HG03354 (cell line): ENCODE results near the gene CASP2.
A peak's percentile ranks its signal among the peaks of the same experiment; 100 is the strongest.
"Not testable (repeated sequence)": the region's sequence is repeated elsewhere in the genome, so short reads cannot be mapped to it uniquely, and the experiment has no call there.

Experiments
- ATAC-seq: cut with Tn5 transposase; IDR thresholded peaks from one replicate; pipeline ENCODE4 v1.9.1; 2021; ENCODE audit warnings: mild to moderate bottlenecking; ENCODE audit not compliant: unreplicated experiment, poor library complexity, severe bottlenecking

Gene CASP2

DNA sequence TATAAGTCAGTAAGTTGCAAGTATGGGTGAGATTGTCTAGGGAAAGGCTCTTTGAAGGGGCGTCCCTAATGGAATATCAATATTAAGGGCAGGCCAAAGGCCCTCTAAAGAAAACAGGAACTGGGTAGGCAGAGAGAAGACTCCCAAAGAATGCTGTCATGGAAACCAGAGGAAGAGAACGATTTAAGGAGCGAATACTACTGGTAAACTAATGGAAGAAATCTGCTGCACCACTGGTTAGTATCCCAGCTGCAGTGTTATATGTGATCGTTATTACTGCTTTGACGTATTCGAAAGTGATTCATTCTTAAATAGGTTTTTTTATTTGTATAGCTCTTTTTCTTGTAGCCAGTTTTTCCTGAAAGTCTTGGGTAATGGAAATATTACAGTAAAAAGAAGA lies 1.3 kb downstream of the CASP2 start:
- no peak for ATAC-seq

DNA sequence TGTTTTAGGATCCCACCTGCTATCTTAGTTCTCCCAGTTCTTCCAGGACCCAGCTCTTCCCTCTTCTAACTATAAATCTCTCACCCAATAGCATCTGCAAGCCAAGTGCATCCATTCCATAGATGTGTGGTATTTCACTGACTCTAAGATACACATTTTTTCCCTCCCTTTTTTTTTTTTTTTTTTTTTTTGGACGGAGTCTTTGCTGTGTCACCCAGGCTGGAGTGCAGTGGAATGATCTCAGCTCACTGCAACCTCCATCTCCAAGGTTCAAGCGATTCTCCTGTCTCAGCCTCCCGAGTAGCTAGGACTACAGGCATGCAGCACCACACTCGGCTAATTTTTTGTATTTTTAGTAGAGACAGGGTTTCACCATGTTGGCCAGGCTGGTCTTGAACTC lies 1.7 kb downstream of the CASP2 start:
- ATAC-seq, result not testable (repeated sequence)

DNA sequence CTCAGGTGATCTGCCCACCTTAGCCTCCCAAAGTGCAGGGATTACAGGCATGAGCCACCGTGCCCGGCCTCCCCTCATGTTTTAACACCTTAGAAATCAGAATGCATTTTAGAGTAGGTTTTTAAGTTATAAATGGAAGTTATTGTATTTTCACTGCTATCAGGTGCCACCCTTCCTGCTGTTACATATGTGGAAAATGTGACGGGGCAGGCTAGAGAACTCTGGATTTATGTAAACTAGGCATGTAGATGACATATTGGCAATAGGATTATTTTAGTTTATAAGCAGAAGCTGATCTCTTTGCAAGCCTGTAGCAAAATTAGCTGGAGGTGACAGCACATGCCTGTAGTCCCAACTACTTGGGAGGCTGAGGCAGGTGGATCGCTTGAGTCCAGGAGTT lies 2.1 kb downstream of the CASP2 start:
- ATAC-seq, result no peak

DNA sequence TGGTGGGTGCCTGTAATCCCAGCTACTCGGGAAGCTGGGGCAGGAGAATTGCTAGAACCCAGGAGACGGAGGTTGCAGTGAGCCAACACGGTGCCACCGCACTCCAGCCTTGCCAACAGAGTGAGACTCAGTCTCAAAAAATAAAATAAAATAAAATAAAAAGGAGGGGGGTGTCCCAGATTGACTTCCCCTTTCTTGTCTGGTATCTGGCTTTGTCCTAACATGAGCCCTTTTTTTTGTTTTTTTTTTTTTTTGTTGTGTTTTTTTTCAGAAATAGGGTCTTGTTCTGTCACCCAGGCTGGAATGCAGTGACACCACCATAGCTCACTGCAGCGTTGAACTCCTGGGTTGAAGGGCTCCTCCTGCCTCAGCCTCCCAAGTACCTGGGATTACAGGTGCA lies 4.7 kb downstream of the CASP2 start:
- no peak for ATAC-seq

DNA sequence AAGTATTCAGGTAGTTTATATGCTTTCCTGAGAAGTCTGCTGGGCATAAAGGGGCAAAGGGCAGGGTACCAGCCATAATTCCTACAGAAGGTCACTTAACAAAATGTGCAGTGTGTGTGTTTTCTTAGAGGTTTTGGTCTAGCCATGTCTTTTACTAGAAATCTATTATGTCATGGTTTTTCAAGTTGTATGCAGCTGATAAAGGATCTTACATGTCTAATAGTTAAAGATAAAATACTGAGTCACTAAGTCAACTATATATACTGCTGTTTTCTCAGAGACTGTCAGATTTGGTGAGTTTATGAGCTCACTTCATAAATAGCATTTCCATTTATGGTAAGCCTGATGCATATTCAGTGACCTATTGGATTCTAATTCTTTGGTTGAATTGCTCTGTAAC lies 7.7 kb downstream of the CASP2 start:
- no peak for ATAC-seq

DNA sequence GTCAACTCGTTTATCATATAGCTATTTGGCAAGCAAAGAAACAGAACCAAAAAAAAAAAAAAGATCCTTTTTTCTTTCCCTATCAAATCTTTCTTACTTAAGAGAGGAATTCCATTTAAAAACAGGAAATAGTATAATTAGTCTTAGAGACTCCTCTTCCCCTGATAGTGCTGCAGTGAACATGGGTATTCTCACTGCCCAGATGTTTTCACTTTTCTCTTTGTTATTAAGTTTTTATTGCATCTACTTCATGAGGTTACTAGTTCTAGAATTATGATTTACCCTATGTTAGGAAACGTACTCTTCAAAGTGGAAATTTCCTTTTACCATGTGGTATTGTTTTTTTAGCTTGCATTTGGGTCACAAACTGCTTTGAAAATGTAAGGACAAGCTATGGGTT lies 8.5 kb downstream of the CASP2 start:
- no peak for ATAC-seq

DNA sequence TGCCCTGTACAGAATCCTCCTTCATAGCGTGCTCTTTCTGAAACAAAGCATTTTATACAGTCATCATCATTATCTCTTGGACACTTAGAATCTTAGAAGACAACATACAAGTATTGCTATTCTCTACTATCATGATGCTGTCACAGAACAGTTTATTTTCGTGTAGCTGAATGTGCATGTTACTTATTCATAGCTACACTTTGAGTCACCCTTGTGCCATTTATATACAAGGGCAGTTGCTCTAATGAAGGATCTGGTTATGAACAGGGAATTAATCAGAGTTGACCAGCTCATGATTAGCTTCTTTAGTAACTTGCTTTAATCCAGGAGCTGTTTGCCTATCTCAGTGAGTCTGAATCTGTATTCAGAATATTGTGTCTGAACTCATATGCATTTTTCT lies 11.2 kb downstream of the CASP2 start:
- no peak for ATAC-seq

DNA sequence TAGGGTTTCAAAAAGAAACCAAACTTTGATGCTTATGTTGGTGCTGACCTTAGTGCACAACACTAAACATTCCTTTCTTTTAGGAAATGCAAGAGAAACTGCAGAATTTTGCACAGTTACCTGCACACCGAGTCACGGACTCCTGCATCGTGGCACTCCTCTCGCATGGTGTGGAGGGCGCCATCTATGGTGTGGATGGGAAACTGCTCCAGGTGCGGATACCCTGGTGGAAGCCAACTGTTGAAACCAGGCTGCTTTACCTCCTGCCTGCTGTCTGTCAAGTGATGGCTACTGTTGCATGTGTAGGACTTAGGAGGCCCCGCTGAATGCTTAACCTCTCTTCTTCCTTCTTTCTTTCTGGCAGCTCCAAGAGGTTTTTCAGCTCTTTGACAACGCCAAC lies 11.7 kb downstream of the CASP2 start:
- peak; percentile 67 for ATAC-seq

DNA sequence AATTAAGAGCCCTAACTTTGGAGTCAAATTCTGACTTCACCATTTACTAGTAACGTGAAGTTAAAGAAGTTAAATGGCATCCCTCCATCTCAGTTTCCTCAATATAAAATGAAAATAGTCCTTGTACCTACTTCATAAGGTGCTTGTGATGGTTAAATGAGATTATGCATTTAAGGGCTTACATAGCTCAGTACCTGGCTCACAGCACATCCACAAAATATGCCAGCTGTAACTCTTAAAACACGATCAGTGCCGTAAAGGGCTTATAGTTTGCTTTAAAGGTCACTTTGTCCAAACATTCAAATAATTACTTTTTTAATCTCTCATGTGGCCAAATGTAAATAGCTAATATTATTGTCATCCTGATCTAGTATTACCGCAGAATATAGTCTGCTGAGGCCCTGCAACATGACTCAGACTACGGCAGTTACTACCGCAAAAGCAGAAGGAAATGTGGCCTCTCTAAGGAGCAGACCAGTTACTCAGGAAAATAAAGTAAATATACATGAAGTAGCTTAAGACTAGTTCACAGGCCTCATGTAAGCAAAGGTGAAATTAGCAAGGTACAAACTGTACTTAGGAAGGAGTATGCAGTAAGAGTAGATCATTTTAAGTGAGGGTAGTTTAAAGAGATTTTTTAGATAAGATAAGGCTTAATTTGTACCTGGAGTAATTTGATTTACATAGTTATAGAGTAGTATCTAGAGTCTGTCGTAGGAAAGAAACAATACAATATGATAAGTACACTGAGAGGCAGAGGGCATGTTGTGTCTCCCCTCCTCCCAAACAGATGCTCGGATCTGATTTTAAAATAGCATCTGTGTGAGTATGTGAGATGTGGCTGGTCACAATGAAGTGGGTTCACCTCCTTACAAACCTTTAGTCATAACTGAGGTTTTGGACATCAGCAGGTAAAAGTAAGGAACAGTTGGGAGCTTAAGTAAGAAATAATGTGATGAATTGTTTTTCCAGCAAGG lies 13.1 kb downstream of the CASP2 start:
- no peak for ATAC-seq

DNA sequence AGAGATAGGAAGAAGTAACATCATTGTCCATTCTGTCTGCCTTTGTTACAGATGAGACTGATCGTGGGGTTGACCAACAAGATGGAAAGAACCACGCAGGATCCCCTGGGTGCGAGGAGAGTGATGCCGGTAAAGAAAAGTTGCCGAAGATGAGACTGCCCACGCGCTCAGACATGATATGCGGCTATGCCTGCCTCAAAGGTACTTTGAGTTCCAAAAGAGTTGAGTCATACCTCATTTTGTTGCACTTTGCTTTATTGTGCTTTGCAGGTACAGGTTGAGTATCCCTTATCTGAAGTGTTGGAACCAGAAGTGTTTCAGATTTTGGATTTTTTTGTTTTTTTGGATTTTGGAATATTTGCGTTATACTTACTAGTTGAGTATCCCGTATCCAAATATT lies 15.6 kb downstream of the CASP2 start:
- no peak for ATAC-seq

DNA sequence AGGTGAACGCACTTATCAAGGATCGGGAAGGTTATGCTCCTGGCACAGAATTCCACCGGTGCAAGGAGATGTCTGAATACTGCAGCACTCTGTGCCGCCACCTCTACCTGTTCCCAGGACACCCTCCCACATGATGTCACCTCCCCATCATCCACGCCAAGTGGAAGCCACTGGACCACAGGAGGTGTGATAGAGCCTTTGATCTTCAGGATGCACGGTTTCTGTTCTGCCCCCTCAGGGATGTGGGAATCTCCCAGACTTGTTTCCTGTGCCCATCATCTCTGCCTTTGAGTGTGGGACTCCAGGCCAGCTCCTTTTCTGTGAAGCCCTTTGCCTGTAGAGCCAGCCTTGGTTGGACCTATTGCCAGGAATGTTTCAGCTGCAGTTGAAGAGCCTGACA lies 16.8 kb downstream of the CASP2 start:
- no peak for ATAC-seq

DNA sequence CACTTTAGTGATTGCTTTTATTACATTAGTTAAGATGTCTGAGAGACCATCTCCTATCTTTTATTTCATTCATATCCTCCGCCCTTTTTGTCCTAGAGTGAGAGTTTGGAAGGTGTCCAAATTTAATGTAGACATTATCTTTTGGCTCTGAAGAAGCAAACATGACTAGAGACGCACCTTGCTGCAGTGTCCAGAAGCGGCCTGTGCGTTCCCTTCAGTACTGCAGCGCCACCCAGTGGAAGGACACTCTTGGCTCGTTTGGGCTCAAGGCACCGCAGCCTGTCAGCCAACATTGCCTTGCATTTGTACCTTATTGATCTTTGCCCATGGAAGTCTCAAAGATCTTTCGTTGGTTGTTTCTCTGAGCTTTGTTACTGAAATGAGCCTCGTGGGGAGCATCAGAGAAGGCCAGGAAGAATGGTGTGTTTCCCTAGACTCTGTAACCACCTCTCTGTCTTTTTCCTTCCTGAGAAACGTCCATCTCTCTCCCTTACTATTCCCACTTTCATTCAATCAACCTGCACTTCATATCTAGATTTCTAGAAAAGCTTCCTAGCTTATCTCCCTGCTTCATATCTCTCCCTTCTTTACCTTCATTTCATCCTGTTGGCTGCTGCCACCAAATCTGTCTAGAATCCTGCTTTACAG lies 17.4 kb downstream of the CASP2 start:
- ATAC-seq, result peak; percentile 54

DNA sequence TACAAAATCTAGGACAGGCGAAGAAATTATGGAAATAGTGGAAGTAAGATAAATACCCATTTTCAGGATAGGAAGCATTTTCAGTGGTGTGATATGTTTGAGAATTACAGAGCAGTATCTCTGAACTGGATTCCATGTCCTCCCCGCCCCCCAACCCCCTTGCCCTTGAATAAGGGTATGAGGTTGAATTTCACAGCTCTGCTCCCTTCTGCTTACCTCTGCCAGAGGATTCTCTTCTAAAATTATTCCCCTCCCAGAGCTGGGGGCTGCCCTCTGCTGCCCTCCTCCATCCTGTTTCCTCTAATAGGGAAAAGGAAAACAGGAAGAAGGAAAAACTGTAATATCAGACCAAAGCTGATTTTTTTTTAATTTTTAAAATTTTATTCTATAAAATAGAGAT lies 20.5 kb downstream of the CASP2 start:
- no peak for ATAC-seq

DNA sequence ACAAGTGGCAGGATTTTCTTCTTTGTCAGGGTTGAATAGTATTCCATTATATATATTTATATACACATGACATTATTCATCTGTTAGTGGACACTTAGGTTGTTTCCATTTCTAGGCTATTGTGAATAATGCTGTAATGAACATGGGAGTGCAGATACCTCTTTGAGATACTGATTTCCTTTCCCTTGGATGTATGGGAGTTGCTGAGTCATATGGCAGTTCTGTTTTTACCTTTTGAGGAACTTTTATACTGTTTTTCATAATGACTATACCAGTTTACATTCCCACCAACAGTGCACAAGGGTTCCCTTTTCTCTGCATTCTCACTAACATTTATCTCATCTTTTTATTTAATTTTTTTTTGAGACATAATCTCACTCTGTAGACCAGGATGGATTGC lies 26.0 kb downstream of the CASP2 start:
- ATAC-seq, result no peak

DNA sequence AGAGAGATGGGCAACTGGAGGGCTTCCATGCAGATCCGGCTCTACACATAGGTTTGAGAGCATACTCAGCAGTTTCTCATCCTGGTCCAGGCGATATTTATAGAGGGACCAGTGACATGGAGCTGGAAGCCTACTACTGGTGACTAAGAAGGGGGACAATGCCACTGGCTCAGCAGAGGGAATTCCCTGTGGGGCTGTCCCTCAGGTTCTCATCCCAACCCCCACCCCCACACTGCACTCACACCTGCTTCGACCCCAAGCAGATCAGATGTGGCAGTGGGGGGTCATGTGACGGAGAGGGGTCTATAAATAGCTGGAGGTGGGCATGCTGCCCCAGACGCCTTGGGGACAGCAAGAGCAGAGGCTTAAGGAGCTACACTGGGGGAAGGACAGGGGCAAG lies 27.6 kb downstream of the CASP2 start, which contains the start of gene CLCN1:
TSS of gene CLCN1 (plus strand) at position 336 of the 400 bp plus-strand sequence. CDS start 102 bp downstream, outside the sequence.
- no peak for ATAC-seq

DNA sequence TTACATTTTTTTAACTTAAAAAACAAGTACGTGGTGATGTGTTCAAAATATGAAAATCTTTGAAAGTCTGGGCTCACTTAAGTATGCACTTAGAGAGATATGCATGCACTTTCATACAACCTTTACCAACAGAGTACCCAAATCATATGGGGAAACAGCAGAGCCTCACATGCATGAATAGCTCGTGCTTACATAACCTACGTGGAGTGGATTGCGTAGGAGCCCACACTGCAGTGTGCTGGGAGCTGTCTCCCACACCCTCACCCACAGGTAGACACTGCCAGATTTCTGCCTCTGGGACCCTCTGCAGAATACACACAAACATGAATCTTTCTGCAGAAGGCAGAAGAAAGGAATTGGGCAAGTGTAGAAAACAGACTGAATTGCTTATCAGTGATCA lies 28.3 kb downstream of the CASP2 start:
- no peak for ATAC-seq

DNA sequence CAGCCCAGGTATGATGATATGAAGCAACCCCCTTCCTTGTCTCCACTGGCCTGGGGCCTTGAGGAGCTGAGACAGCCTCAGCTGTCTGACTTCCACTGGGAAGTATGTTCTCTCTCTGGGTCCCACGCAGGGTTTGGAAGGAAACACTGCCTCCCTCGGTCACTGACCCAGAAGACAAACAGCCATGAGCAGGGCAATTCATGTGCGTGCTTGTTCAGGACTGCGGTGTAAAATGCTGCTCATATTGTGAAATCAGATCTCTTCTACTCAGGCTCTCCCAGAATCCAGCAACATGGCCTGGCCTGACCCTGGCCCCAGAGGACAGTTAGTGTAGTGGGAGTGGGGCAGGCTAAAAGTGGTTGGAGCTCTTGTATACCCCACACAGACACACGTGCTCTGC lies 30.5 kb downstream of the CASP2 start:
- ATAC-seq, result no peak

DNA sequence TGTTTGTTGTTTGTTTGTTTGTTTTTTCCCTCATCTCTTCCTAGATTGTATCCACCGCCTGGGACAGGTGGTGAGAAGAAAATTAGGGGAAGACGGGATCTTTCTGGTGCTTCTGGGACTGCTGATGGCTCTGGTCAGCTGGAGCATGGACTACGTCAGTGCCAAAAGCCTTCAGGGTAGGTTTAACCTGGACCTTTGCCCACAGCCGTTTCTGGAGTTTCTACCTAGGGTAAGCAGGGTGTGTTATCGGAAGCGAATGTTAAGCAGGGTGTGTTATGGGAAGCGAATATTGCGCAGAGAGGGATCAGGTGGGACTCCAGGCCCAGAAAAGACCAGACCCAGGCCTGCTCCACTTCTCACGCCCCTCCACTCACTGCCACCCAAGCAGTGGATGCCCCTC lies 32.5 kb downstream of the CASP2 start:
- ATAC-seq, result no peak

DNA sequence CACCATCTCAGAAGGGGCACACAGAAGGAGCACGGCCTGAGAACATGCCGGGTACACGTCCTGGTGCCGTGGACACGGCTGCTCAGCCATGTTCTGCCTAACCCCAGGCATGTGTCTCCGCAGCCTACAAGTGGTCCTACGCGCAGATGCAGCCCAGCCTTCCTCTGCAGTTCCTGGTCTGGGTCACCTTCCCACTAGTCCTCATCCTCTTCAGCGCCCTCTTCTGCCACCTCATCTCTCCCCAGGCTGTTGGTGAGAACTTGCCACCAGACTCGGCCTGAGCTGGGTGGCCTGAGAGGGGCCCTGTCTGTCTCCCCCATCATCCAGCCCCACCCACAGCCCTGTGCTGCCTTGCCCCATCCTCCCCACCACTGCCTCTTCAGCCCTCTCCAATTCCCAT lies 33.1 kb downstream of the CASP2 start:
- no peak for ATAC-seq

DNA sequence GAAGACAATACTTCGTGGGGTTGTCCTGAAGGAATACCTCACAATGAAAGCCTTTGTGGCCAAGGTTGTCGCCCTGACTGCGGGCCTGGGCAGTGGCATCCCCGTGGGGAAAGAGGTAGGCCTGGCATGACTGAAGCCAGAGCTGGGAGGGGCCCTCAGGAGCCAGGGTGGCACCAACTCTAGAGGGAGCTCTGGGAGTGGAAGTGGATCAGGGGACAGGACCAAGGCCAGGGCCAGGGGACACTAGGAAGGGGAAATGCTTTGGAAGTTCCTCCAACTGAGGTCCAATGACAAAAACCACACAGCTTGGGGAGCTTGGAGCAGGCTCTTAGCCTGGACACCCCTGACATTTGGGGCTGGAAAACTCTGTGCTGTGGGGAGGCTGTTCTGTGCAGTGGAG lies 33.6 kb downstream of the CASP2 start:
- ATAC-seq, result no peak
